Epidermal melanocyte (primary cell): ENCODE data around the gene DCAF8.

Experiments used
- DNase-seq: peaks from one replicate; pipeline ENCODE4 v3.0.0; 2011; ENCODE audit warnings: low spot score; ENCODE audit not compliant: insufficient read length

DCAF8 gene

GRCh38 chr1:160264795-160265307, 2.5 kb upstream of the DCAF8 start:
- DNase-seq = no peak

GRCh38 chr1:160261556-160261892, 825 bp downstream of the DCAF8 start:
- peak; percentile 44 for DNase-seq

- no peak for DNase-seq
Measured at GRCh38 chr1:160260406-160261382, 1.7 kb downstream of the DCAF8 start.

GRCh38 chr1:160258177-160258798, 4.1 kb downstream of the DCAF8 start:
- no peak for DNase-seq

- no peak for DNase-seq
Measured at GRCh38 chr1:160257411-160258015, 4.8 kb downstream of the DCAF8 start.

GRCh38 chr1:160256396-160257046, 5.8 kb downstream of the DCAF8 start:
- no peak for DNase-seq

- DNase-seq = no peak
Measured at GRCh38 chr1:160255781-160256300, 6.5 kb downstream of the DCAF8 start.

- peak; percentile 77 for DNase-seq
Measured at GRCh38 chr1:160251687-160252526, 10.4 kb downstream of the DCAF8 start.

GRCh38 chr1:160251011-160251410, 11.3 kb downstream of the DCAF8 start:
- DNase-seq = no peak

- no peak for DNase-seq
Measured at GRCh38 chr1:160247053-160247452, 15.3 kb downstream of the DCAF8 start.

- DNase-seq = no peak
Measured at GRCh38 chr1:160245434-160245833, 16.9 kb downstream of the DCAF8 start.

- no peak for DNase-seq
Measured at GRCh38 chr1:160244209-160244608, 18.1 kb downstream of the DCAF8 start.

- DNase-seq = no peak
Measured at GRCh38 chr1:160243767-160244166, 18.6 kb downstream of the DCAF8 start.

- DNase-seq = no peak
Measured at GRCh38 chr1:160239582-160240299, 22.6 kb downstream of the DCAF8 start.

- no peak for DNase-seq
Measured at GRCh38 chr1:160238408-160238807, 23.9 kb downstream of the DCAF8 start.

GRCh38 chr1:160237558-160237957, 24.8 kb downstream of the DCAF8 start:
- no peak for DNase-seq

GRCh38 chr1:160236806-160237205, 25.5 kb downstream of the DCAF8 start:
- no peak for DNase-seq

- no peak for DNase-seq
Measured at GRCh38 chr1:160232911-160233310, 29.4 kb downstream of the DCAF8 start.

- no peak for DNase-seq
Measured at GRCh38 chr1:160228431-160228830, 33.9 kb downstream of the DCAF8 start.

GRCh38 chr1:160227561-160227960, 34.8 kb downstream of the DCAF8 start:
- no peak for DNase-seq
